AG04450 (cell line): ENCODE results near the gene TMEM200C. TPM values are rescaled to one million over a fixed set of nuclear protein-coding genes. Genes with fewer than 3 reads are reported as not detected.

Source experiments
- CTCF ChIA-PET: fragments of 300-600, 350-600 bp; formaldehyde crosslinking; extraction: SDS; loops from one replicate; lab custom pipeline; 2022; ENCODE audit warnings: antibody characterized with exemption, inconsistent platforms; lab: Charles Lee
- POLR2A ChIA-PET: fragments of 350-600 bp; formaldehyde crosslinking; extraction: SDS; loops from one replicate; lab custom pipeline; 2021; ENCODE audit warnings: antibody characterized with exemption, inconsistent platforms; lab: Yijun Ruan, JAX
- DNase-seq: peaks from one replicate; pipeline ENCODE4 v3.0.0-alpha.2; 2011; ENCODE audit warnings: low read depth, low spot score
- H3K27ac ChIP-seq: one replicate; pipeline ENCODE4 v1.5.1; 2012; ENCODE audit warnings: low read depth, low read length, control low read depth
- H3K27me3 ChIP-seq: one replicate; pipeline ENCODE4 v1.6.0; 2012; ENCODE audit warnings: low read length; ENCODE audit not compliant: control insufficient read depth, insufficient read depth
- H3K4me3 ChIP-seq: 2 replicates; pipeline ENCODE4 v1.5.1; 2011; ENCODE audit warnings: mild to moderate bottlenecking, low read depth, low read length, control low read depth
- H3K9me3 ChIP-seq: 2 replicates; pipeline ENCODE4 v1.5.1; 2012; ENCODE audit warnings: low read length; ENCODE audit not compliant: control insufficient read depth, insufficient read depth
- polyA plus RNA-seq: library from polyadenylated mRNA; depleted of rRNA; stranded (reverse); fragments of >200 nt; gene quantifications from 2 replicates; pipeline ENCODE4 v1.2.3, GENCODE V29; 2011
- TF ChIP-seq, protein P1 (sequence below): IDR thresholded peaks from 2 replicates; pipeline ENCODE4 v1.5.1; 2011; ENCODE audit warnings: low read depth, low read length, control low read depth, inconsistent platforms

TMEM200C gene
- polyA plus RNA-seq, 1 experiment, result 1.6 TPM

DNA sequence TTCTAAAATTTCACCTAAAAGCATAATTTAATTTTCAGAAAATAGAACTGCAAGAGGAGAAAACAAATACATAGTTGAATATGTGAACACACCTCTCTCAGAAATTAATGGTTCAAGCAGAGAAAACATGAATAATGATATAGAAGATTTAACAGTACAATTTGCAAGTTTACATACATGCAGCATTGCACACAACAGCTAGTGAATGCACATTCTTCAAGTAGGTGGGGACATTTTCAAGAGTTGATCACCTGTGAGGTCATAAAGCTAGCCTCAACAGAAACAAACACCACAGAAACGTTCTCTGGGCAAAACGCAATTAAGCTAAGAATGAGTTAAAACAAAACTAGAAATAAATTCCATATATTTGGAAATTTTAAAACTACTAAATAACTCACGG is 38.1 kb downstream of the TMEM200C start:
- peaks cover 3% of the 10 kb centered on the region for H3K27me3 ChIP-seq
- CTCF ChIA-PET, result interaction anchor here (1.1 kb wide), 1 partner anchor 12 kb away, joined by 3 read pairs; no protein-coding TSS in a partner anchor
- no peaks in the 10 kb centered on the region for H3K9me3 ChIP-seq
- POLR2A ChIA-PET, result no interaction called here
- no peak overlapping the region for H3K4me3 ChIP-seq
- no peak for DNase-seq
- H3K27ac ChIP-seq, result no peak overlapping the region
- TF ChIP-seq, protein P1, sequence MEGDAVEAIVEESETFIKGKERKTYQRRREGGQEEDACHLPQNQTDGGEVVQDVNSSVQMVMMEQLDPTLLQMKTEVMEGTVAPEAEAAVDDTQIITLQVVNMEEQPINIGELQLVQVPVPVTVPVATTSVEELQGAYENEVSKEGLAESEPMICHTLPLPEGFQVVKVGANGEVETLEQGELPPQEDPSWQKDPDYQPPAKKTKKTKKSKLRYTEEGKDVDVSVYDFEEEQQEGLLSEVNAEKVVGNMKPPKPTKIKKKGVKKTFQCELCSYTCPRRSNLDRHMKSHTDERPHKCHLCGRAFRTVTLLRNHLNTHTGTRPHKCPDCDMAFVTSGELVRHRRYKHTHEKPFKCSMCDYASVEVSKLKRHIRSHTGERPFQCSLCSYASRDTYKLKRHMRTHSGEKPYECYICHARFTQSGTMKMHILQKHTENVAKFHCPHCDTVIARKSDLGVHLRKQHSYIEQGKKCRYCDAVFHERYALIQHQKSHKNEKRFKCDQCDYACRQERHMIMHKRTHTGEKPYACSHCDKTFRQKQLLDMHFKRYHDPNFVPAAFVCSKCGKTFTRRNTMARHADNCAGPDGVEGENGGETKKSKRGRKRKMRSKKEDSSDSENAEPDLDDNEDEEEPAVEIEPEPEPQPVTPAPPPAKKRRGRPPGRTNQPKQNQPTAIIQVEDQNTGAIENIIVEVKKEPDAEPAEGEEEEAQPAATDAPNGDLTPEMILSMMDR, result no peak

DNA sequence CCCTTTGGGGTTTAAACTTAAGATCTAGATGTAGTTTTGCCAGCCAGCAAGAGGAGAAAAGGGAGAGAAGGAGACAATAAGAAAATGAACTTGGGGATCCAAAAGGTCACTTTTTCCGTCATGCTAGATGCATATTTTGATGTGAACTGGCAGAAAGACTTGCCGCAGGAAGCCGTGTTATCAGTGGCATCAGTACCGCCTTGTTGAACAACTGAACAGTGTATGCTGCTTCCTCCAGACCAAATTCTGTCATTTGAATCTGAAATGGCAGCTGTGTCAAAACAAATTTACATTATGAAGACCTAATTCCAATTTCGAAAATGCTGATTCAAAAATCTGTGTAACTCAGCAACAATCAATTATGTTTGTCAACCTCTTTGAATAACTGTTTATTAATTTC is 42.1 kb downstream of the TMEM200C start:
- DNase-seq, result no peak
- Histone ChIP-seq H3K9me3 (no peaks in the 10 kb centered on the region), H3K27ac (no peak overlapping the region), H3K4me3 (no peak overlapping the region), H3K27me3 (peaks cover 3% of the 10 kb centered on the region)
- ChIA-PET CTCF (interaction anchor here (0.7 kb wide), 1 partner anchor 68 kb away, joined by 3 read pairs; no protein-coding TSS in a partner anchor), POLR2A (no interaction called here)
- TF ChIP-seq, protein P1, result no peak

GRCh38 chr18:5851998-5852397 is 43.3 kb downstream of the TMEM200C start:
- POLR2A ChIA-PET, result no interaction called here
- DNase-seq, result no peak
- TF ChIP-seq, protein P1, result peak; percentile 28

DNA sequence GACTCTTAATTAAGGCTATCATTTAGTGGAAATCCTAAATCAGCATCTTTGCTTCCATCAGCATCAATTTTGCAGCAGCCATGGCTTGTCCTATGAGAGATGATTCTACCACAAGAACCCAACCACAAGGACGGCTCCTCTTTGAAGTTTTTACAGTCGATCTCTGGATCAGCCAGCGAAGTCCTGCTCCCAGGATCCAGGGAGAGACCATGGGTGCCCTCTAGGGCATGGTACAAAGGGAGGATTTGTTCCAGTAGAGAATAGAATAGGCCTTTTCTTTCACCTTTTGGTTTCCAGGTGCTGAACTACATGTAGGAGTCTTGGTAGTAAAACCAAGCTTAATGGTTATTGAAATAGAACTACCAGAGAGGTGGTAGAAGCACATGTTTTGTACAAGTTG is 52.7 kb downstream of the TMEM200C start:
- H3K4me3 ChIP-seq, result no peak overlapping the region
- TF ChIP-seq, protein P1, result no peak
- CTCF ChIA-PET, result no interaction called here
- POLR2A ChIA-PET, result no interaction called here
- no peak overlapping the region for H3K27ac ChIP-seq
- no peak for DNase-seq
- H3K27me3 ChIP-seq, result peaks cover 2% of the 10 kb centered on the region
- no peaks in the 10 kb centered on the region for H3K9me3 ChIP-seq

More at GRCh38 chr18:5851998-5852397, 43.3 kb downstream of the TMEM200C start:
- peaks cover 3% of the 10 kb centered on the region for H3K27me3 ChIP-seq
- no peak overlapping the region for H3K4me3 ChIP-seq
- CTCF ChIA-PET, result no interaction called here
- H3K27ac ChIP-seq, result no peak overlapping the region
- no peaks in the 10 kb centered on the region for H3K9me3 ChIP-seq

DNA sequence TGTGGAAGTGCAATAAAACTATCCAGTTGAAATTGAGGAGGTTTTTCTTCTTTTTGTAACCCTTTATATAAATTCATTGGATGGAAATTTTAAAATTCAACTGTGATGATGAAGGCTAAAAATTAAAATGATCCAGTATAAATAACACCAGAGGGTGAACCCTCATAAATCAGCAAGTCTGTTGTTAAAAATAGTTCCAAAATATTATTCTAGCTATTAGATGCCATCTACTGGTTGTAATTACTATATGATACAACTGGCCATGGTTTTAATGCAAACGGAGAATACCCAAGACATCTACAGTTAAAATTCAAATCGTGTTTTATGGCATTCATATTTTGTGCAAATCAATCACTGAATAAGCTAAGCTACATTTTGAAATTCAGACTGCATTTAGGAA is 53.8 kb downstream of the TMEM200C start:
- ChIA-PET POLR2A (no interaction called here), CTCF (interaction anchor here (0.5 to 2.4 kb wide), 5 partner anchors 12 to 247 kb away, joined by 3 to 7 read pairs (median 4); no protein-coding TSS in a partner anchor)
- Histone ChIP-seq H3K27me3 (peaks cover 2% of the 10 kb centered on the region), H3K27ac (no peak overlapping the region), H3K4me3 (no peak overlapping the region), H3K9me3 (no peaks in the 10 kb centered on the region)
- DNase-seq, result no peak
- TF ChIP-seq, protein P1, result no peak
